ENCODE measurements around the gene ADGRG1.

ADGRG1 gene

GRCh38 chr16:57694725-57695679, 66.6 kb downstream of the ADGRG1 start, which contains the start of gene DRC7:
Gene DRC7 (plus strand): TSS chr16:57694806. CDS start chr16:57697950, 3,144 bp downstream.
- no peak for DNase-seq (ENCODE audit: low read depth, low spot score)
- Histone ChIP-seq H3K4me3 (peak within 1 kb of the TSS; percentile 49), H3K9ac (ENCODE audit: insufficient read length) (no peak within 1 kb of the TSS), H3K9me3 (ENCODE audit: low read depth, low read length) (no peaks in the 10 kb centered on the region), H3K27ac (no peak within 1 kb of the TSS), H3K36me3 (ENCODE audit: insufficient read depth, low read length) (no peaks in the 10 kb centered on the region)
- no peak for TF ChIP-seq EZH2 (IDR thresholded peaks at IDR 0.05)
- TF ChIP-seq FOXP2 (optimal IDR thresholded peaks at IDR 0.05; ENCODE audit: control extremely low read depth, extremely low read length, insufficient read depth): no peak
- no peak for TF ChIP-seq POLR2AphosphoS5 (IDR thresholded peaks at IDR 0.05; ENCODE audit: borderline replicate concordance, low read depth, low read length)

GRCh38 chr16:57695680-57696069, 67.2 kb downstream of the ADGRG1 start:
- H3K27ac ChIP-seq: no peak overlapping the region
- no peak overlapping the region for H3K4me3 ChIP-seq
- no peak for DNase-seq (ENCODE audit: low read depth, low spot score)
- TF ChIP-seq FOXP2 (optimal IDR thresholded peaks at IDR 0.05; ENCODE audit: control extremely low read depth, extremely low read length, insufficient read depth) (no peak), POLR2AphosphoS5 (IDR thresholded peaks at IDR 0.05; ENCODE audit: borderline replicate concordance, low read depth, low read length) (no peak), EZH2 (IDR thresholded peaks at IDR 0.05) (no peak)
- no peak overlapping the region for H3K9ac ChIP-seq (ENCODE audit: insufficient read length)
- no peaks in the 10 kb centered on the region for H3K9me3 ChIP-seq (ENCODE audit: low read depth, low read length)
- H3K36me3 ChIP-seq (ENCODE audit: insufficient read depth, low read length): no peaks in the 10 kb centered on the region

- no peaks in the 10 kb centered on the region for H3K36me3 ChIP-seq (ENCODE audit: insufficient read depth, low read length)
- no peaks in the 10 kb centered on the region for H3K9me3 ChIP-seq (ENCODE audit: low read depth, low read length)
- DNase-seq (ENCODE audit: low read depth, low spot score): no peak
- H3K27ac ChIP-seq: no peak overlapping the region
- TF ChIP-seq EZH2 (IDR thresholded peaks at IDR 0.05): no peak
- TF ChIP-seq FOXP2 (optimal IDR thresholded peaks at IDR 0.05; ENCODE audit: control extremely low read depth, extremely low read length, insufficient read depth): no peak
- no peak for TF ChIP-seq POLR2AphosphoS5 (IDR thresholded peaks at IDR 0.05; ENCODE audit: borderline replicate concordance, low read depth, low read length)
- no peak overlapping the region for H3K4me3 ChIP-seq
- H3K9ac ChIP-seq (ENCODE audit: insufficient read length): no peak overlapping the region
These were observed 67.8 kb downstream of the ADGRG1 start for GRCh38 chr16:57696240-57696639.

- DNase-seq (ENCODE audit: low read depth, low spot score): no peak
- TF ChIP-seq EZH2 (IDR thresholded peaks at IDR 0.05) (no peak), POLR2AphosphoS5 (IDR thresholded peaks at IDR 0.05; ENCODE audit: borderline replicate concordance, low read depth, low read length) (no peak), FOXP2 (optimal IDR thresholded peaks at IDR 0.05; ENCODE audit: control extremely low read depth, extremely low read length, insufficient read depth) (no peak)
These were observed 69.6 kb downstream of the ADGRG1 start for GRCh38 chr16:57697896-57698537.

GRCh38 chr16:57698812-57699405, 70.5 kb downstream of the ADGRG1 start:
- Histone ChIP-seq H3K4me3 (no peak overlapping the region), H3K9ac (ENCODE audit: insufficient read length) (no peak overlapping the region), H3K36me3 (ENCODE audit: insufficient read depth, low read length) (no peaks in the 10 kb centered on the region), H3K9me3 (ENCODE audit: low read depth, low read length) (no peaks in the 10 kb centered on the region), H3K27ac (no peak overlapping the region)
- TF ChIP-seq POLR2AphosphoS5 (IDR thresholded peaks at IDR 0.05; ENCODE audit: borderline replicate concordance, low read depth, low read length) (no peak), EZH2 (IDR thresholded peaks at IDR 0.05) (no peak), FOXP2 (optimal IDR thresholded peaks at IDR 0.05; ENCODE audit: control extremely low read depth, extremely low read length, insufficient read depth) (no peak)
- DNase-seq (ENCODE audit: low read depth, low spot score): no peak

More at GRCh38 chr16:57697896-57698537, 69.6 kb downstream of the ADGRG1 start:
- no peaks in the 10 kb centered on the region for H3K36me3 ChIP-seq (ENCODE audit: insufficient read depth, low read length)
- no peaks in the 10 kb centered on the region for H3K9me3 ChIP-seq (ENCODE audit: low read depth, low read length)
- H3K9ac ChIP-seq (ENCODE audit: insufficient read length): no peak overlapping the region
- H3K27ac ChIP-seq: no peak overlapping the region
- H3K4me3 ChIP-seq: no peak overlapping the region

- no peak for DNase-seq (ENCODE audit: low read depth, low spot score)
- H3K27ac ChIP-seq: no peak overlapping the region
- TF ChIP-seq FOXP2 (optimal IDR thresholded peaks at IDR 0.05; ENCODE audit: control extremely low read depth, extremely low read length, insufficient read depth): no peak
- TF ChIP-seq EZH2 (IDR thresholded peaks at IDR 0.05): no peak
- TF ChIP-seq POLR2AphosphoS5 (IDR thresholded peaks at IDR 0.05; ENCODE audit: borderline replicate concordance, low read depth, low read length): no peak
- no peaks in the 10 kb centered on the region for H3K9me3 ChIP-seq (ENCODE audit: low read depth, low read length)
- no peaks in the 10 kb centered on the region for H3K36me3 ChIP-seq (ENCODE audit: insufficient read depth, low read length)
- H3K9ac ChIP-seq (ENCODE audit: insufficient read length): no peak overlapping the region
- no peak overlapping the region for H3K4me3 ChIP-seq
These were observed 71.1 kb downstream of the ADGRG1 start for GRCh38 chr16:57699481-57699880.

GRCh38 chr16:57699899-57700298, 71.5 kb downstream of the ADGRG1 start:
- H3K9me3 ChIP-seq (ENCODE audit: low read depth, low read length): no peaks in the 10 kb centered on the region
- no peaks in the 10 kb centered on the region for H3K36me3 ChIP-seq (ENCODE audit: insufficient read depth, low read length)
- no peak for DNase-seq (ENCODE audit: low read depth, low spot score)
- TF ChIP-seq POLR2AphosphoS5 (IDR thresholded peaks at IDR 0.05; ENCODE audit: borderline replicate concordance, low read depth, low read length) (no peak), FOXP2 (optimal IDR thresholded peaks at IDR 0.05; ENCODE audit: control extremely low read depth, extremely low read length, insufficient read depth) (no peak), EZH2 (IDR thresholded peaks at IDR 0.05) (no peak)
- H3K27ac ChIP-seq: no peak overlapping the region
- no peak overlapping the region for H3K9ac ChIP-seq (ENCODE audit: insufficient read length)
- no peak overlapping the region for H3K4me3 ChIP-seq
